HG03460 (cell line): ENCODE data around the gene NCAPG2.

Experiments used
- ATAC-seq: cut with Tn5 transposase; IDR thresholded peaks from one replicate; pipeline ENCODE4 v1.9.1; 2021; ENCODE audit not compliant: unreplicated experiment

The NCAPG2 gene

DNA sequence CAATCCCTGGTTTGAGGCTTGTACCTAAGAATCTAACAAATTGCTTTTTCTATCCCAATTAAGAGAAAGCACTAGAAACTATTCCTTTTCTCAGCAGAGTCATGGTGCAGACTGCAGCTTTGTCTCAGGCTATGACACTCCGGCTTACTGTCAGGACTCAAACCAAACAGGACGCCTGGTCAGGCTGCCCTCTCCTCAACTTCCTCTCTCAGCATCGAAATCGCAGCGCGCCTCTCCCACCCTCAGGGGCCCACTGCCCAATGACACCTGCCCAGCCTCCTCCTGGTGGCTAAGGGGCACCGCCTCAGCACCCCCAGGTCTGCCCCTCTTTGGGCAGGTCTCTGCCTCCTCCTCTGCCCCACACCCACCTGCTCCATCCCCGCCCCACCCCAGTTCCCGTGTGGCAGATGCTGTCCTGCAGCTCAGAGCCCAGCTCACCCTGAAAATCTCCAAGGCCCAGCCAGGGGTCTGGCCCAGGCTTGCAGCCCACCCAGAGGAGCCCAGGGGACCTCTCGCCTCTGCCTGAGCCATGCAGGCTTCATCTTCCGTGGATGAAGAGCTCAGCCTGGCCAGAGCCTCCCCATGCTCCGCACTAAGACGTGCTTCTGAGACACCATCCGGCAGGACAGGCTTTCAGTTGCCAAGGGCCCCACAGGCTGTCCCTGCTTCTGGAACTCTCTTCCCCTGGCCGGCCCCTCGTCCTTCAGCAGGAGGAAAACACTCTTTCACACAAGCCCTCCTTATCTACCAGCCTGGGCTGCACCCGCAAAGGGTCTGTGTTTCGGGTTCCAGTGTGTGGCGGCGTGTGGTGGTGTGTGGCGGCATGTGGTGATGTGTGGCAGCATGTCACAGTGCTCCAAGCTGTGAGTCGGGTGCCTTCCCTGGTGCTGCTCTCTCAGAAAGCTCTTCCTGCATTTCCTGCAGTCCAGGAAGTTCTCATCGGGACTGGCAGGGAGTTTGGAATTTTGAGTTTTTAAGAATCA is 100.5 kb downstream of the NCAPG2 start:
- no peak for ATAC-seq

- peak; percentile 46 for ATAC-seq
Observed at GRCh38 chr7:158602905-158603772, 101.5 kb downstream of the NCAPG2 start.

- ATAC-seq, result no peak
Observed at GRCh38 chr7:158602041-158602440, 102.6 kb downstream of the NCAPG2 start.

- ATAC-seq, result no peak
Observed at GRCh38 chr7:158601090-158601489, 103.5 kb downstream of the NCAPG2 start.

GRCh38 chr7:158596745-158597144 is 107.9 kb downstream of the NCAPG2 start:
- no peak for ATAC-seq

GRCh38 chr7:158596309-158596708 is 108.3 kb downstream of the NCAPG2 start:
- ATAC-seq, result no peak

GRCh38 chr7:158595068-158595467 is 109.5 kb downstream of the NCAPG2 start:
- peak; percentile 52 for ATAC-seq

DNA sequence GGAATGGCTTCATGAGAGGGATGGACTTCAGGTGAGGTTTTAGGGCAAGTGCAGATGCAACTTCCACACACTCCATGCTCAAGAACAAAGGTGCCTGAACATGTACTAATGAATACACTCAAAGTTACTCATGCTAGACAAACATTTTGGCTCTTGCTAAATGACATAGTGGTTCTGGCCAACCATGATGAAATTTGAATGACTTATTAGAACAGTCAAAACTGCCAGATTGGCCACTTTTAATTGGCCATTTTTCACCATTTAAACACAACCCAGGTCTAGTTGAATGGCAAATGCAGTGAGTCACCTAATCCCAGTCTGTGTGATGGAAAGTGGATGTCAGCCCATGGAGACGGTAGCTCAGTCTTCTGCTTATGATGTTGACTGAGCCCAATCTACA is 112.1 kb downstream of the NCAPG2 start:
- no peak for ATAC-seq

GRCh38 chr7:158591944-158592343 is 112.7 kb downstream of the NCAPG2 start:
- ATAC-seq, result no peak

GRCh38 chr7:158590181-158590530 is 114.4 kb downstream of the NCAPG2 start:
- ATAC-seq, result no peak

DNA sequence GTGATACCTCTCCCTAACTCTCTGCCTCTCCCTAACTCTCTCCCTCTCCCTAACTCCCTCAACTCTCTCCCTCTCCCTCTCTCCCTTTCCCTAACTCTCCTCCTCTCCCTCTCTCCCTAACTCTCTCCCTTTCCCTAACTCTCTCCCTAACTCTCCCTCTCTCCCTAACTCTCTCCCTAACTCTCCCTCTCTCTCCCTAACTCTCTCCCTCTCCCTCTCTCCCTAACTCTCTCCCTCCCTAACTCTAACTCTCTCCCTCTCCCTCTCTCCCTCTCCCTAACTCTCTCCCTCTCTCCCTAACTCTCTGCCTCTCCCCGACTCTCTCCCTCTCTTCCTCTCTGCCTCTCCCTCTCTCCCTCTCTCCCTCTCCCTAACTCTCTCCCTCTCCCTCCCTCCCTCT is 115.0 kb downstream of the NCAPG2 start:
- no peak for ATAC-seq

DNA sequence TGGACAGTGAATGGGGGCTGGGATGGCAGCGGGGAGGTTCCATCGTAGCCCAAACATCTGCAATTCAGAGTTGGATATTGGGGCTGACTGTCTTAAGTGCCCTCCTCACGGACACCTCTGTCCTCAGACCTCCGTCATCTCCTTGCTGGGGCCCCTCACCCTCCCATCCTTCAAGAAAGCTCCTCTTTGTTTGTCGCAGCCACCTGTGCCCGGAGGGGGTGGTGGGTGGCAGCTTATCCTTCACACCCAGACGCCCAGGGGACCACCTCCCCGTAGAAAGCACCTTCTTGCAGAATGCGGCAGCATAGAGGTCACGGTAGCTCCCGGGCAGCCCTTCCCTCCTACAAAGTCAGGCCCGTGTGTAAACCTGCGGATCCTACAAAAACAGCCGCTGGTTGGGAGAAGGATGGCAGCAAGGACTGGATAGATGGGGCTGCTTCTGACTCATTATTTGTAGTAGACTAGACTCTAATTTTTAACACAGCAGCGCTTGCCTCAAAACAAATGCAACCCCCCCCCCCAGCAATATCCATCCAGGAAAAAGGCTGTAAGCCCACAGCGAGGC is 115.6 kb downstream of the NCAPG2 start:
- no peak for ATAC-seq

DNA sequence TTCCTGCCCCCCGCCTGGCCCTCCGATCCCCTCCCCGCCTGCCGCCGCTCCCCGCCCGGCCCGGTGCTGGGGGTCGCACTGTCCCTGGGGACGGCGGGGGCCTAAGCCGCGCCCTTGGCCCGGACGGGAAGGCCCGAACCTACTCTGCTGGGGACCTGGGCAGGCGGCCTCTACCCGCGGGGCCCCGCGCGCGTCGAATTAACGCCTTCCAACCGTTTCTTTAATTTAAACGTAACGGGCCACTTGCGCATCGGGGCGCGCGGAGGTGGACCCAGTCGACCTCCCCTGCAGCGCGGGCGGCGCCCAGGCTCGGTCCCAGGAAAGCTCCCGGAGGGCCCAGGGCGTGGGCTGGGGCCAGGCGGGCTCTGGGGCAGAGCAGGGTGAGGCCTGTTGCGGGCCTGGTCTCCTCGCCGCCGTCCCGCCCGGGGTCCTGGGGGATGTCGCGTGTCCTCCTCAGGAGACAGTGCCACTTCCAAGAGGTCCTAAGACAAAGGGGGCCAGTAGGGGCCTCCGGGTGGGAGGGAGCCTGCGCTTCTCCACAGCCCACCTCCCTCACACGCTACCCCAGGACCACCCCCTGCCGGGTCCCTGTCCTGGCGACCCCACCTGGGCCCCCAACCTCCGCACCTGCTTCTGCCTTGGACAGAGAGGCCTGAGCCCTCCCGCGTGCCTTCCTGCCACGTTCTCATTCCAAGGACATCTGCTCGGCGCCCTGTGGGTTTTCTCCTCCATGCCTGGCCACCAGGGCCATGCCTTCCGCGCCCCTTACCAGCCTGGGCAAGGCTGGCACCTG is 116.3 kb downstream of the NCAPG2 start:
- no peak for ATAC-seq

DNA sequence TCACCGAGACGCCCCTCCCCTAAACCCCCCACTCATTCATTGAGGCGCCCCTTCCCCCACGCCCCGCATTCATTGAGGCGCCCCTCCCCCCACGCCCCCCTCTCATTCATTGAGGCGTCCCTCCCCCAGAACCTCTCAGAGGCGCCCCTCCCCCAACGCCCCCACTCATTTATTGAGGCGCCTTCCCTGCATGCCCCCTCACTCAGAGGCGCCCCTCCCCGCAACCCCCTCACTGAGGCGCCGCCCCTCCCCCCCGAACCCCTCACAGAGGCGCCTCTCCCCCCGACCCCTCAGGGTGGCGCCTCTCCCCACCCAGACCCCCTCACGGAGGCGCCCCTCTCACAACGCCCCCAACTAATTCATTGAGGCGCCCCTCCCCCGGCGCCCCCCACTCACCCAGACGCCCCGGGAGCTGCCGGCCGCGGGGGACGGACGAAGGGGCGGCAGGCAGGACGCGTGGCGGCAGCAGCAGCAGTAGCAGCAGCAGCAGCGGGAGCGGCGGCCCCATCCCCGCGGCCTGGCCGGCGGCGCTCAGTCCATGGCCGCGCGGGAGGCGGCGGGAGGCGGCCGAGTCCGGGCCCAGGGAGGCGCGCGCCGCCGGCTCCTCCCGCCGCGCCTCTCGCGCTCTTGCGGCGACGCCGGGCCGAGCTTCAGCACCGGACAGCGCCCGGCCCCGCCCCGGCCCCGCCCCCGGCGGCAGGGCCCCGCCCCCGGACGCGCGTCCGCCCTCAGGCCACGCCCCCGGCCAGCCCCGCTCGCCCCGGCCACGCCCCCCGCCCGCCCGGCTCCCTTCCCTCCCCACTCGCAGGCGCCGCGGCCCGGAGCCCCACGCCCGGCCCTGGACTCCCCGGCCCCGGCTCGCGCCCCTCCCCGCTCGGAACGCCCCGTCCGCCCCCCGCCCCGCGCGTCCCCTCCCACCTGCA is 117.2 kb downstream of the NCAPG2 start, which contains the start of gene PTPRN2:
Gene PTPRN2, minus strand, starts transcription at position 662 of the 923 bp plus-strand sequence.
- peak; percentile 69 for ATAC-seq

- no peak for ATAC-seq
Observed at GRCh38 chr7:158586499-158587161, 118.0 kb downstream of the NCAPG2 start.

GRCh38 chr7:158585721-158586498 is 118.7 kb downstream of the NCAPG2 start:
- ATAC-seq, result no peak

GRCh38 chr7:158584407-158584806 is 120.2 kb downstream of the NCAPG2 start:
- no peak for ATAC-seq

DNA sequence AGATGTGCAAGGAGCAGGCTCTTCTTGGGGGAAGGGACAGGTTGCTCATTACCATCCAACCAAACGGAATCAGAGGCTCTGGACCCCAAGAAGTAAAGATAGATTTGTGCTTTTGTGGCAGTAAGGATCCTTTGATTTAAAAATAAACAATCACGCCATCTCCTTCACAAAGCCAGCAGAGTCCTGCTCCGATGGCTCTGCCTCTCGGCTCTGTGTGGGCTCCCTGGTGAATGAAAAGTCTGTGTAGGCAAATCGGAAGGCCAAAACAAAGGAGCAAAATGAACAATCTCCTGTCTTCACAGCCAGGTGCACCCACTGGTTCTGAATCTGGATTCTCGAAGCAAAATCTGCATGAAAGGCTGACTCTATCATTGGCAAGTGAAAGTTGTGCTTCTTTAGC is 120.8 kb downstream of the NCAPG2 start:
- ATAC-seq, result no peak
